GM21360 (cell line): Measurements from ENCODE around the gene BRCA2.

Experiments
- ATAC-seq: cut with Tn5 transposase; IDR thresholded peaks from one replicate; pipeline ENCODE4 v1.9.1; 2021; ENCODE audit warnings: mild to moderate bottlenecking, moderate library complexity; ENCODE audit not compliant: unreplicated experiment

BRCA2 gene

GRCh38 chr13:32315238-32316027 is at the start of gene BRCA2, which contains the start of gene ZAR1L:
TSS of gene BRCA2 (plus strand) at chr13:32315508. CDS start at chr13:32316461, 953 bp downstream.
TSS of gene ZAR1L (minus strand) at chr13:32315363. CDS start at chr13:32311925, 3,438 bp downstream.
- peak; percentile 89 for ATAC-seq

GRCh38 chr13:32265726-32266125 is 49.6 kb upstream of the BRCA2 start:
- ATAC-seq: no peak

GRCh38 chr13:32266130-32266529 is 49.2 kb upstream of the BRCA2 start:
- ATAC-seq: no peak

- ATAC-seq: no peak
These were observed 47.4 kb upstream of the BRCA2 start for GRCh38 chr13:32267836-32268439.

GRCh38 chr13:32272021-32272683 is 43.2 kb upstream of the BRCA2 start:
- ATAC-seq: no peak

- ATAC-seq: no peak
These were observed 37.5 kb upstream of the BRCA2 start for GRCh38 chr13:32277839-32278238.

GRCh38 chr13:32278426-32278825 is 36.9 kb upstream of the BRCA2 start:
- no peak for ATAC-seq

GRCh38 chr13:32281096-32281495 is 34.2 kb upstream of the BRCA2 start:
- no peak for ATAC-seq

- no peak for ATAC-seq
These were observed 33.1 kb upstream of the BRCA2 start for GRCh38 chr13:32282096-32282711.

GRCh38 chr13:32284927-32285632 is 30.2 kb upstream of the BRCA2 start:
- no peak for ATAC-seq

- no peak for ATAC-seq
These were observed 29.7 kb upstream of the BRCA2 start for GRCh38 chr13:32285633-32285965.

GRCh38 chr13:32297206-32297605 is 18.1 kb upstream of the BRCA2 start:
- ATAC-seq: no peak

- no peak for ATAC-seq
These were observed 16.6 kb upstream of the BRCA2 start for GRCh38 chr13:32298695-32299094.

GRCh38 chr13:32299893-32300292 is 15.4 kb upstream of the BRCA2 start:
- no peak for ATAC-seq

- no peak for ATAC-seq
These were observed 14.9 kb upstream of the BRCA2 start for GRCh38 chr13:32300406-32300805.

- ATAC-seq: no peak
These were observed 14.4 kb upstream of the BRCA2 start for GRCh38 chr13:32300920-32301319.

- ATAC-seq: no peak
These were observed 12.8 kb upstream of the BRCA2 start for GRCh38 chr13:32302461-32302860.

GRCh38 chr13:32305646-32306045 is 9.7 kb upstream of the BRCA2 start:
- ATAC-seq: no peak

GRCh38 chr13:32309312-32310133 is 5.8 kb upstream of the BRCA2 start:
- ATAC-seq: peak; percentile 29

GRCh38 chr13:32310134-32310706 is 5.1 kb upstream of the BRCA2 start:
- ATAC-seq: peak; percentile 53
